HL-60/S4 treated with phorbol 12-myristate 13-acetate at 8.2 ng/mL for 4 days and 3 days (cell line): ENCODE measurements around the gene SUGCT.
"Not testable (repeated sequence)": the region's sequence is repeated elsewhere in the genome, so short reads cannot be mapped to it uniquely, and the experiment has no call there.

Source experiments
- in situ Hi-C: fragments of 300-500 bp; cut with MboI; formaldehyde crosslinking; loops from 2 replicates; pipeline ENCODE4 v1.15.0; 2022; ENCODE audit warnings: low sequenced_read_pairs

The SUGCT gene

DNA sequence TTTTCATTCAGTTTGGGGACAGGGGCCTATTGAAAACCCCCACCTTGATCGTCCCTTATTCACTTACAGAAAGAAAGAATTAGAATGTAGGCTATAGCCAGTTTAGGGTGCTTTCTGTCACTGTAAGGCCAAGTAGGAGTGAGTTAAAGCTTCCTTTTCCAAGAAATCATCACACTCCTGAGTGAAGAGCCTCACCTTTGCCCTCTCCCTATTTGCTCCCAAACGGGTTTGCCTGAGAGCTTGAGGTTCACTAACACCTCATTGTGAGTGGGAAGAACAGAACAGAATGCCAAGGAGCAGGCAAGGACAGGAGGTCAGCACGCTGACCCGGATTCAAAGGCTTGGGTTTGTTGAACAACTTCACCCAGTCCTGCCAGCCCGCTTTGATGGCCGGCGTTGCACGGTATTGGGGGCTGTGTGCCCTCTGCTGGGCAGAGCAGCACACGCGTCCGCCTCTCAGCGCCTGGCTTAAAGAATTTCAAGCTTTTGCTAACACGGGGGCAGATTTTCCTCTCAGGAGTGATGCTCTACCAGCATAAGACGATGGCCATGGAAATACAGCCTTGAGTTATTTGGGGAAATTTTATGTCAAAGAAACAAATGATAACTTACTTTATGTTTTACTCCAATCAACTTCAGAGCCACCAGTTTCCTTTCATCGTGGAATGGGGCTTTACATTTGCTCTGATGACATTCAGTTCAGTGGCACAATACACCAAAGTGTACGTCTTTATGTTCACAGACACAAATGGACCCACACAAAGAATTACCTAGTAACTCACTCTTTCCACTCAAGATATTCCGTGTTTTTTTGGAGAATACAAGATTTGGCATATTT lies 470.0 kb downstream of the SUGCT start:
- in situ Hi-C loops = no loop called here

DNA sequence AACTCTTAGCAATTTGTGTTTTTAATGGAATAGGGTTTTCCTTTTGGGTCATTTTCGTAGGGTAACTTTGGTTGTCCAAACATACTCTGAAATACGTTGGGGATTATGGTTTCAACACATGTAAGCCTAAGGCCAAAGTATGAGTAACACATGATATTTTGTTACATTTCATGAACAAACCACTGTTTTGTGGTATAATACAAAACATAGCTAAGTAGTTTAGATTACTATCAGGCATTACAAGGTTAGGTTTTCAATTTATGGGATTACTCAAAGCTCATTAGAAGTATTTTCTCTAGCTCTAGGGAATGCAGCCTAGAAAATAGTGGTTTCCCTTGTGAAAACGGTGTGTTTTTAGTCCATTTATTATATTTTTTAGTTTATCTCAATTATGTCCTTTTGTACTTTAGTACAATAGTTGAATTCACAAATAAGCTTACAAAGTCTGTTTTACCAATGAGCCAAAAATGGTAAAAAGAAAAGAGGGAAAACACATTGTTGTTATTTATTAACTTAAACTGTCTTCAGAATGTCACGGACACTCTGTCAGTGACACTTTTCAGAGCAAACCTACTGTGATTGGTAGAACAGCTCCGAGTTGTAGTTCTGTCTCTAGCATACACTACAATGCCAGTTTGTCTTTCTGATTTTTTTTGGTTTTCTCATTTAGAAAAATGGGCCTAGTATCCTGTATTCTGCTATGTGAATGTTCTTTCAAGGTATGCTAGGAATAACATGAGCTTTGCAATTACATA lies 473.7 kb downstream of the SUGCT start:
- in situ Hi-C loops = no loop called here

DNA sequence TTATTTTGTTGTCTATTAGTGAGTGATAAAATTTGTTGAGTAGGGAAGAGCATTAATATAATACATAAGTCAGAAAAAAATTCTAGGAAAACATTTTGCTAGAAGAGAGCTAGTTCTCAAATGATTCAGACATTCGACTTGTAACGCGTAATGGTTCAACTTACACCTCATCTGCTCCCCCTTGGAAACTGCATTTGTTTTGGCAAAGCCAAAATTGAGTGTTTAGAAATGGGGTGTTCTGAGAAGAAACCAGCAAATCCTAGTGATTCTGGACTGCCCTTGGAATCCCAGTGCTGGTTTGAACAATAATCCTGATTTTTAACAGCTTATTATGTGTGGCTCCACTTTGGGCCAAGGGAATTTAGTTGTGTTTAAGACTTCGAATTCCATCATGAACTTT lies 475.7 kb downstream of the SUGCT start:
- in situ Hi-C loops = no loop called here

DNA sequence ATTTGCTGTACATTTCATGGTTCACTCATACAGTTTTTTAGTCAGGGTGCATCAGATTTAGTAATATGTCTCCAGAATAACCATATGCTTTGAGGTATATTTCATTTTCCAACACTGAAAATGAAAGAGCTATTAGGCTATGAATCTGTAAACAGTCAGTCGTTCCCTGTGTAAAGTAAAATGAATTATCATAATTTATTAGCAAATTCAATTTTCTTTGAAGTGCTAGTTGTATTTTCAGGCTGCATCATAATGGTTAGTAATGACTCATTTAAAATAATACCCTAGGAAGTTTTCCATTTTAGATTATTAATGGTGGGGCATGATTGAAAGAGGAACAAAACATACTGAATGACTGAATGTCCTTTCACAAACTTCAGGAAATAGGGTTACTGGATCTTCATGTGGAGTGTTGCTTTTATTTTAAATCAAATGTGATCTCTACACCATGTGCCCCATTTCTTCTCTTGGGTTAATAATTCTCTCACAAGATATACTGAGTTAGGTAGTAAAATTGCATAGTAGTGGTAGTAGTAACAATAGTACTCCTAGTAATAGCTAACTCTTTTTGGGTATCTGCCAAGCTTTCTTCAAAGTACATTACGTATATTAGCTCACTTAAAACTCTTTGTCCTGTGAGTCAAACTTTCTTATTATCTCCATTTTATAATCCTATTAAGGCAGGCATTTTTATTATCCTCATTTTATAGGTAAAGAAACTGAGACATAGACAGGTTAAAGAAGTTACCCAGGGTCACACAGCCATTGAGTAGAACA lies 476.5 kb downstream of the SUGCT start:
- in situ Hi-C loops = no loop called here

DNA sequence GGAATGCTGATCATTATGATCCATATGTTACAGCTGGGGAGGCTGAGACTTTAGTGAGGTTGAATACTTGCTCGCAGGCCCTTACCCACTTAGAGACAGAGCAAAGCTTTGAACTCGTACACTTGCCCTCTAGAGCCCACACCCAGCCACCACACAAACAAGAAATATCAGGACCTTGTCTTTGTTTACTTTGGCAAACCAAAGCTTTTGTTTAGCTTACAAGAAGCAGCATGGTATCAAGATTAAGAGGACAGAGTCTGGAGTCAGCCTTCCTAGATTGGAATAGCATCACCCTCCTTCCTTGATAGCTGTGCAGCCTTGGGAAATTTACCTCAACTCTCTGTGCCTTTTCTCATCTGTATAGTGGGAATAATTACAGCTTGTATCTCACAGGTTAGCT lies 477.5 kb downstream of the SUGCT start:
- in situ Hi-C loops = no loop called here

DNA sequence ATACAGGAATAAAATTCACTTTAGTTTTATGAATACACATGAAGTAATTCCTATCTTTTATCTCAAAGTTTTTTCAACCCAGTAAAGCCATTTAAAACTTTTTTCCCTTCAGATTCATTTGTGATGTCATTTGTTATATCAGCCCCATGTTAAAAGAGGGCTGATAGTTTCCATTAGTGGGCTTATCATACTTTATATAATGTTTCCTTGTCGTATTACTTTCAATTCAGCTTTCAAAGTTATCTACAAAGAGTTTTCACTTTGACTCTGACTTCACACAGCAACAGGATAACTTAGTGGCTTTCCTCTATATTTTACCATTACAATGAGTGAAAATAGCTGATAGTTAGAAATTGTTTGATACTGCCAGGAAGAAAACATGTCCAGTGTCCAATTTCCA lies 484.8 kb downstream of the SUGCT start:
- in situ Hi-C loops = no loop called here

DNA sequence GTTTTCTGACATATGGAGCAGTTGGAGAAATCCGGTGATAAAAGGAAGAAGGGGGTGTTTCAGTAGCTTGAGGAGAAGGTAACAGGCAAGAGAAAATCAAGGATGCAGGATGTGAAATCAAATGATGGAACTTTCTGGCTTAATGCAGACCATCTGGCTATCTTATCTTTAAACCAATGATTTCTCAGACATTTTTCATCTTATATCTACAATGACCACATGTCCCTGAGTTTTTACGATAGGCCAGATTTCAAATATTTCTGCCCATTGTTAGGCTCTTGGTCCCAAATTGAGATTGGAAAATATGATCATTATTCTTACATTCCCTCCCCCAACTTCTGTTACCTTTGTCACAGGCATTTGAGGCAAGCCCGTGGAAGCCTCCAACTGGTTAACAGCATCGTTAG lies 486.8 kb downstream of the SUGCT start:
- in situ Hi-C loops = no loop called here

DNA sequence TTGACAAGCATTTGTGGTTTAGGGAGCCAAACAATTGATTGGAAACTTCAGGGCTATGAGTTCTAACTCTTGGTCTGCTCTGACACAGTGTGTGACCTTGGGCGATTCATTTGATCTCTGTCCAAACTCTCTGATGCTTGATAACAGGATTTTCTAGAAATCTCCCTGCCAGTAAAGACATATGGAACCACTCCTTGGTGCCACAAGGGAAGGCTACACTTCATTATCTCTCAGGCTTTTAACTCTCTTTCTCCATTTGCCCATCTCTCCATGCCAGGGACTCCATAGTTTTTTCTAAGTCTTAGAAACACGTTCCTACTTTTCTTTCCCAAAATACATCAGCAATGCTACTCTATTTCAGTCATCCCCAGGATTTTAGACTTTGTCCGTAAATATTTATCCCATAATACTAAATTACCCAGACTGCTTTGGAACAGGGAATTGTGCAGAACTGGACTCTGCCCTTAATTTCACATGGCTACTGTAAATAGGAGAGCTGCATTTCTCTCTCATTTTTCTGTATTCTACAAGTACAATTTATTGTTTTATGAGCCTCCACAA lies 488.2 kb downstream of the SUGCT start:
- in situ Hi-C loops = no loop called here

DNA sequence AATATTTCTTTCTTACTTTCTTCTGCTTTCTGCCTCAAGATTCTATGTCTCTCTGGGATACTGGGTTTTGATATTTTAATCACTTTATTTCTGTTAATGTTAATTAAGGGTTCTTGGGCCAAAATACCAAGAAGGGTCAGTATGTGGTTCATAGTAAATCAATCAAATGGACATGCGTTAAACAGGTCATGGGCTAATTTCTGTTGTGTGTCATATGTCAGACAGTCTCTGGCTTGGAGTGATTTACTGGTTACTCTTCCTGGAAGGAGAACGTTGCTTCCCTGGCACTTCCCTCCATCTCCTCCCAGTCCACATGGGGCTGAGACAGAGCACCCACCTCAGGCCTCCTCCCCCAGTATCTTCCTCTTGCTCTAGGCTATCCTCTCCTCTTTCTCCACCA lies 489.1 kb downstream of the SUGCT start:
- in situ Hi-C loops = no loop called here

DNA sequence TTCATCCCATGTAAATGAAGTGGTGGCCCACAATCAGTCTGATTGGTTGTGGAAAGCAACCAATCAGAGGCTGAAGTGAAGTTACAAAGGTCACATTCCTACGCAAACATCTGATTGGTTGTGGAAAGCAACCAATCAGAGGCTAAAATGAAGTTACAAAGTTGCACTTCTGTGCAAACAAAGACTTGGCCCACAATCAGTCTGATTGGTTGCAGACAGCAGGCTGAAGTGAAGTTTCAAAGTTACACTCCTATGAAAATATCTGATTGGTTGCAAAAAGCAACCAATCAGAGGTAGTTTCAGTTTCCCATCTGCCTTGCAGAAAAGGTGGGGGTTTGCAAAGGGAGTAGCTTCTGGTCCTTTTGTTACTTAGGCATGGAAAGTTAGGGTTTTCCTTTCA lies 492.6 kb downstream of the SUGCT start:
- in situ Hi-C loops = not testable (repeated sequence)

DNA sequence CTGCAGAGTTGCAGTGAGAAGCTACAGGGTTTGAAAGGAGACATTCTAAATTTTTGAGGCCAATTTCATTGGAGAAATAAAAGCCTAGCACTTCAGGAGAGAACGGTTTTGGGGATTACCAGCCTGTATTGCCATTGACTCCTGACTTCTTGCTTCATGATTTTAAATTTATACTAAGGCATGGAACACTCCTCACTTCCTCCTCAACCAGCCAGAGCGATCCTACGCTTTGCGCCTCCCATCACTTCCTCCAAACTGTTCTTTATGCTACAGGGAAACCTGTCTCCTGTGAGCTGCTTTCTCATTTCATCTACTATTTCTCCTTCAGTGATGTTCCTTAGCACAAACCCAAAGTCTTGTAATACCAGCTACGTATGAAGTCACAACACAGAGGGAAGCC lies 495.1 kb downstream of the SUGCT start:
- in situ Hi-C loops = no loop called here

DNA sequence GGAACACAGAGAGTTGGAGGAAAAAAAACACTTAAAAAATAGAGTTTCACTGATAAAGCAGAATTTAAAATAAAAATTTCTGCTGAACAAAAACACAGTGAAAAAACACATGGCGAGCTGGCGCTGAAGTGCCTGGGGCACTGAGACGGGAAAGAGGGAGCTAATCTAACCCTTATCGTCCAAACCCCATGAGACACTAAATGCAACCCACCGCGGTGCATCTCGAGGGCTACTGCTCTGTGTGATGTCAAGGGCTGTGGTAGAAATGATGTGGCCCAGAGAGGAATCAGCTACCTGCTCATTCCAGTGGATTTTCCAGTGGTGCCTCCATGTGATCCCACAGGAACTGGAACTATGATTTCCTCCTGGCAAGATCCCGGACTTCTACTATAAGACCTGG lies 499.3 kb downstream of the SUGCT start:
- in situ Hi-C loops = no loop called here

DNA sequence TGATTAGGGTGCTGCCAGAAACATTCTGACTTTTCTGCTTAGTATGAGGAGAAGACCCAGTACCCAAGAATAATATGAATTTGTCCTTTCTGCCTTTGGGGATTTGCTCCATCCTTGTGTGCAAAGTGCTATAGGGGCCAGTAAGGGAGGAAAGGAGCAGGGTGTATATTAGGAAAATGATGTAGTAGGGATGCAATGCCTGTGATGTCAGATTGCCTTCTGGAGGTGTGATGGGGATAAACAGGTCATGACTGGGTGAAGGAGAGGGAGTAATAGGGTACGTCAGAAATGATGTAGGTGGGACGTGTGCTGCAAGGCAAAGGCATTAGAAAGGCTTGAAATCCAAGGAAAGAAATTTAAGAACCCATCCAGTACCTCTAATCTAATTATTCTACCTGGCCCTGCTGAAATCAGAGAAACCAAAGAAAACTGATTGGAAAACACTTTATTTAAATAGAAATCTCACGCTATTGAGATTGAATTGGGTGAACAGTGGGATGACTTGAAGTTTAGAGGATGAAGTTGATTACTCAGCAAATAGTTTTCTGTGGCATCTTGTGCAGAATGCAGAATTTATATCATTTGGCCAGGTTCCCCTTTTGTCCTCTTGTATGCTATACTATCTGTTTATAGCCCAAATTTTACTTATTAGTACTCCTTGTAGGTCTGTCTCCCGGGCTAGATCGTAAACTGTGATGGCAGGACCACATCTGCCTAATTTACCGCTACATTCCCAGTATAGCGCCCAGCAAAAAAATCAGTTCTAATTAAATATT lies 503.9 kb downstream of the SUGCT start:
- in situ Hi-C loops = no loop called here

DNA sequence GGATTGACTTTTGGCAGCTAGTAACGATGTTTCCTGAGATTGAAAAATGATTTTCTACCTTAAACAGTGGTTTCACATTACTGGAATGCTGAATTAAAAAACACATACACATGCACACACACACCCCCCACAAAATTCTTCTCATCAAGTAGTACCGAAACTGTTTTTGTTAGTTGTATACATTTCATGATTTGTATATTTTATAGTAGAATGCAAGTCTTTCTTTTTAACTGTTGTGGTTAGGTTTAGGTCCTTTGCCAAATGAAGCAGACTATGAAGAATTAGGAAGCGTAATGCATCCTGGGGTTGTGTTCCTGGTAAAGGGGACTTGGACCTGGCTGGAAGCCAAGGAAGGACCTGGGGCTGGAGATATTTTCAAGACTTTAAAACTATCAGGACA lies 505.8 kb downstream of the SUGCT start:
- in situ Hi-C loops = no loop called here

DNA sequence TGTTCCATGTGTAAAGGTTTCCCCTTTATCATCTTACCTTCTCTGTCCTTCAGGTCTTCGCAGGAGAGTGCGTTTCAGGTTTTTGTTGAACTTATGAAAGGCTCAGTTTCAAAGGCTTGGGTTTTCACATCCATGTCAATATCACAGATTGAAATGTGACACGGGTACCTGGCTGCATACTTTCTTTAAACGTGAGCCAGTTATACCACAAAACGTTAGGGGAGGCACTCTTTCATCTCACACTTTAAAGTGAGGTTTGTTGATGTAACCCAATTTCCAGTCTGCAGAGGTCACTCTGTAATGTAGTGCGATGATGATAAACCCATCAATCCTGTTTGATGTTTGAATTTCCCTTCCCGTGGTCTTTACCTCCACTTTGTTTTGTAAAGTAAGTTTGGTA lies 506.9 kb downstream of the SUGCT start:
- in situ Hi-C loops = no loop called here

DNA sequence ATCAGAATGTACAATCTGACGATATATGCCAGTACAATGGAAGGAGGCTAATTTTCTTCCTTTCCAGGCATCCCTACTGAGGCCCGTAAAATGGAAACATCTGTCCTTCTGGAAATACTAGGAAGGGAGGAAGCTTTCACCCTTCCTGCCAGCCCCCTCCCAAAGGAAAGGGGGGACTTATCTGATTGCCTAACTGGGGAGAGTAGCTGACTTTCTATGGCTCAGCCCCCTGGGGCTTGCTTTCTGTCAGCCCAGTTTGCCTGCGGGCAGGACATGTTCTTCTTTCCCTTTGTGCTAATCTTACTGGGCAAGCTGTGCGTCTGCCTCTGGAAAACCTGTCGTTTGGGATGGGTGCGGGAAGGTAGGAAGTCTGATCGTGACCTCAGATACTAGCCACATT lies 508.9 kb downstream of the SUGCT start:
- in situ Hi-C loops = no loop called here

DNA sequence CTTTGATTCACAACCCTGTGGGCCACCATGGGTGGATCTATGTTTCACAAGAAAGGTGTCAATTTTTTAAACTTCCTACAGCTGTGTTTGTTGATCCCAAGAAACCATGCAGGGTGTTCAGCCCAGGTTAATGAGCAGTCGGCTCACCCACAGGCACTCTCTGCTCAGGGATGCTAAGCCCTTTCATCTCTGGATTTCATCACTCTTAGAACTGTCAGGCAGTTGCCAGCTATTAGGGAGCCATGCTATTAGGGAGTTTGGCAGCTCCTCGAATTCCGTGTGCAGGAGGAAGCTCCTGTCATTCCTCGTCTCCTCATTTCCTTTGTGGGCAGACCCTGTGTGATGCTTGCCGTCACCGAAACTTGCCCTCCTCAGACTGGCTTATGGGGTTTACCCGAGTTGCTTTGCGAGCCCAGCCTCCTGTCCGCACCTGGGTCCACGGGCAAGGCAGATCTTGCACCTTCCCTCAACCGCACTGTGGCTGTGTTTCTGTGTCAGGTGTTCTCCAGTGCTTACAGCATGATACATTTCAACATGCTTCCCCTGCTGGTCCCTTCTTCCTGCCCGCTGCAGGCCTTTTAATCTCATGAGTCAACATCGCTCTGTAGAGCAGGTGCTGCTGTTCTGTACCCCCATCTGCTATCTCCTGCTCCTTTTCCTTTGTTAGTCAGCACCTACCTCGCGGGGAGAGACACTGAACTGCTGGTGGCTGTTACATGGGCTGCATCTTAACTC lies 509.8 kb downstream of the SUGCT start:
- in situ Hi-C loops = no loop called here

DNA sequence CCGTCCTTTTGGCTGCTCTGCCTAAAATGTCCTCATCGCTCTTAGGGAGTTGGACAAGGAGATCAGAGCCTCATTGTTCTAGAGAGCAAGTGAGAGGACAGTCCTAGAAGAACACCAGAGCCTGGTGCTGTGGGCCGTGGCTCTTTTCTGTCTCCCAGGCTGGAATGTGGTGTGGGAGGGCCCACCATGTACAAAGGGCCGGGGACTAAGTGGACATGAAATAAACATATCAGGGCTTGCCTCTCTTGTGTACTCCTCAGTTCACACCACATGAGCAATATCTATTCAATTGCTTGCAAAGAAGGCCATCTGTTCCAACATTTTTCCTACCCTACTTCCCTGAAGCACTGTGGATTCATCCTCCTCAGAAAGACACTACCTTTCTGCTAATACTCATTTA lies 510.4 kb downstream of the SUGCT start:
- in situ Hi-C loops = no loop called here

DNA sequence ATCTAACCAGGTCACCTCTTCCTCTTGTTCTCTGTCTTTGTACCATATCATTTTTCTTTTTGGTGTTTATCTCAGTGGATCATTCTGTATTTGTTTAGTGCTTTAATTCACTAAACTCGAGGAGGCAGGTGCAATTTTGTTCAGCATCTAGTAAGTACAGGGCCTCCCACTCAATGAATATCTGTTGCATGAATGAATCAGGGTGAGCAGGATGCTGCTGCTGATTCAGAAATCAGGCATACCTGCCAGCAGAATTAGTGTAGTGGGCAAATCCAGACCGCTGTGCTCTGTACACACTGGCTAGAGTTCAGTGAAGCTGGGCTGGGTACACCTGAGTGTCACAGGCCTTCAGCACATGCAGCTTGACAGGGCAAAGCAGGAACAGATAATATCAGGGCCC lies 511.9 kb downstream of the SUGCT start:
- in situ Hi-C loops = no loop called here

DNA sequence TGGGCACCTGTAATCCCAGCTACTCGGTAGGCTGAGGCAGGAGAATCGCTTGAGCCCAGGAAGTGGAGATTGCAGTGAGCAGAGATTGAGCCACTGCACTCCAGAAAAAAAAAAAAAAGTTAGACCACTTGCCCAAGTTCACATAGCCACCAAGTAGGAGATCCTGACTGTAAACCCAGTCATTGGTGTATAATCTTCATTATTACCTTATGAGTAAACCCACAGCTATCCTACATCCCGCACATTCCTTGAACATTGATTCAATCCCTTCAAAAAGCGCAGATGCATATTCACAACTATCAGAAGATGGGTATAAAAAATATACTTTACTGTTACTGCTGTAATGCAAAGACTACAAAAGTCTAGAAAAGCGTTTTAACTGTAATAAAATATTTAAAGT lies 512.9 kb downstream of the SUGCT start:
- in situ Hi-C loops = no loop called here
